ENCODE measurements around the gene OR6M1.

Gene OR6M1

DNA sequence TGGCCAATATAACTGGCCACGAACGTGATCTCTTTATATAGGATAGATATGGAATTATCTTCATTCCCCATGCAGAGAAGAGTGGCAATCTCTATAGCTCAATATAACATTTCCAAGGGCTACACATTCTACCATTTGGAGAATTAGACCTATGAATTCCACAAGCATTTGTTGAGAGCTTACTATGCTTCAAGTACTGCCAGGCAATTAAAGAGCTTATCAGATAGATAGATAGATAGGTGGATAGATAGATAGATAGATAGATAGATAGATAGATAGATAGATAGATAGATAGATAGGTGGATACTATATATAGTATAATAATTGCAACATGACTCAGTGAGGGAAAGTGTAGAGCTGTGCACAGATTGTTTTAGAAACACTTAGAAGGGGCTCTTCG lies 50.3 kb downstream of the OR6M1 start:
- H3K36me3 ChIP-seq (ENCODE audit: insufficient read depth) = no peaks in the 10 kb centered on the region
- H3K4me2 ChIP-seq = no peak overlapping the region
- no peak overlapping the region for H3K4me3 ChIP-seq (IDR thresholded peaks at IDR 0.05; ENCODE audit: insufficient read depth, low read depth, low read length)
- H3K27ac ChIP-seq = no peak overlapping the region
- no peaks in the 10 kb centered on the region for H3K27me3 ChIP-seq (ENCODE audit: insufficient read depth, low read depth)
- no peaks in the 10 kb centered on the region for H3K4me1 ChIP-seq (ENCODE audit: low read depth, poor library complexity, severe bottlenecking)
- no peak overlapping the region for H2AFZ ChIP-seq (ENCODE audit: low read depth)
- H3K79me2 ChIP-seq (ENCODE audit: insufficient read depth, low read depth) = no peaks in the 10 kb centered on the region
- H3K9ac ChIP-seq = no peak overlapping the region
- no peaks in the 10 kb centered on the region for H4K20me1 ChIP-seq (ENCODE audit: insufficient read depth)
- TF ChIP-seq, protein P1, sequence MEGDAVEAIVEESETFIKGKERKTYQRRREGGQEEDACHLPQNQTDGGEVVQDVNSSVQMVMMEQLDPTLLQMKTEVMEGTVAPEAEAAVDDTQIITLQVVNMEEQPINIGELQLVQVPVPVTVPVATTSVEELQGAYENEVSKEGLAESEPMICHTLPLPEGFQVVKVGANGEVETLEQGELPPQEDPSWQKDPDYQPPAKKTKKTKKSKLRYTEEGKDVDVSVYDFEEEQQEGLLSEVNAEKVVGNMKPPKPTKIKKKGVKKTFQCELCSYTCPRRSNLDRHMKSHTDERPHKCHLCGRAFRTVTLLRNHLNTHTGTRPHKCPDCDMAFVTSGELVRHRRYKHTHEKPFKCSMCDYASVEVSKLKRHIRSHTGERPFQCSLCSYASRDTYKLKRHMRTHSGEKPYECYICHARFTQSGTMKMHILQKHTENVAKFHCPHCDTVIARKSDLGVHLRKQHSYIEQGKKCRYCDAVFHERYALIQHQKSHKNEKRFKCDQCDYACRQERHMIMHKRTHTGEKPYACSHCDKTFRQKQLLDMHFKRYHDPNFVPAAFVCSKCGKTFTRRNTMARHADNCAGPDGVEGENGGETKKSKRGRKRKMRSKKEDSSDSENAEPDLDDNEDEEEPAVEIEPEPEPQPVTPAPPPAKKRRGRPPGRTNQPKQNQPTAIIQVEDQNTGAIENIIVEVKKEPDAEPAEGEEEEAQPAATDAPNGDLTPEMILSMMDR (conservative IDR thresholded peaks at IDR 0.05; ENCODE audit: low read depth, low read length) = no peak

All from KMS-11 (cell line).